Measurements from ENCODE around the gene LTBP3. TPM values are rescaled to one million over a fixed set of nuclear protein-coding genes. Genes with fewer than 3 reads are reported as not detected.
A peak's percentile ranks its signal among the peaks of the same experiment; 100 is the strongest.

Gene LTBP3
- total and polyA plus RNA-seq, 5 donors from 2014 or later: 9.2 to 132 (median 14.6) TPM

DNA sequence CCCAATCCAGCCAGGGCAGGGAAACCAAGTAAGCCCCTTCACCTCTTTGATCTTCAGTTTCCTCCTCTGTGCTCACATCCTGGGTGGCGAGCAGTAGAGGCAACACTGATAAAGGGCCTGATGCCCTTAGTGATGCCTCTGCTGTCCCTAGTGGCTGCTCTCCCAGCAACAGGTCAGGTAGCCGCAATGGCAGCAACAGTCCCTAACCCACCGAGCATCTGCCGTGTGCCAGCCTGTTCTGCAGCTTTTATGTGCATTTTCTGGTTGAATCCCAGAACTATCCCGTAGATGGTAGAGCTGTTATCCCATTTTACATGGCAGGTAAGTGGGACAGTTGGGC, 28.0 kb downstream of the LTBP3 start:
- DNase-seq: peak in 1 of 3 donors; percentile 72
- peak; percentile 69 to 75 for ATAC-seq (ENCODE audit: low read depth in 2 of 2)
- Mint-ChIP-seq H3K9me3 (no peaks in the 10 kb centered on the region), H3K4me3 (peak overlapping the region in 2 of 4 donors; percentile 2 to 78), H3K36me3 (peaks cover 10% of the 10 kb centered on the region), H3K27me3 (no peaks in the 10 kb centered on the region), H3K27ac (peak overlapping the region; percentile 26 to 69 (median 43)), H3K4me1 (peaks cover 0 to 38% (median 11%) of the 10 kb centered on the region in 4 donors)
- Histone ChIP-seq H3K4me1 (ENCODE audit: control insufficient read depth, insufficient read depth, low read length, poor library complexity, severe bottlenecking) (peaks cover 20% of the 10 kb centered on the region), H3K9me3 (ENCODE audit: control insufficient read depth in 2 of 2, low read length in 2 of 2) (no peaks in the 10 kb centered on the region), H3K27me3 (ENCODE audit: control insufficient read depth, insufficient read depth, low read length) (no peaks in the 10 kb centered on the region), H3K36me3 (ENCODE audit: control insufficient read depth, insufficient read depth, low read length) (peaks cover 40% of the 10 kb centered on the region), H3K27ac (ENCODE audit: insufficient read depth, low read length, poor library complexity, severe bottlenecking) (no peak overlapping the region), H3K4me3 (ENCODE audit: low read depth, low read length) (no peak overlapping the region)

DNA sequence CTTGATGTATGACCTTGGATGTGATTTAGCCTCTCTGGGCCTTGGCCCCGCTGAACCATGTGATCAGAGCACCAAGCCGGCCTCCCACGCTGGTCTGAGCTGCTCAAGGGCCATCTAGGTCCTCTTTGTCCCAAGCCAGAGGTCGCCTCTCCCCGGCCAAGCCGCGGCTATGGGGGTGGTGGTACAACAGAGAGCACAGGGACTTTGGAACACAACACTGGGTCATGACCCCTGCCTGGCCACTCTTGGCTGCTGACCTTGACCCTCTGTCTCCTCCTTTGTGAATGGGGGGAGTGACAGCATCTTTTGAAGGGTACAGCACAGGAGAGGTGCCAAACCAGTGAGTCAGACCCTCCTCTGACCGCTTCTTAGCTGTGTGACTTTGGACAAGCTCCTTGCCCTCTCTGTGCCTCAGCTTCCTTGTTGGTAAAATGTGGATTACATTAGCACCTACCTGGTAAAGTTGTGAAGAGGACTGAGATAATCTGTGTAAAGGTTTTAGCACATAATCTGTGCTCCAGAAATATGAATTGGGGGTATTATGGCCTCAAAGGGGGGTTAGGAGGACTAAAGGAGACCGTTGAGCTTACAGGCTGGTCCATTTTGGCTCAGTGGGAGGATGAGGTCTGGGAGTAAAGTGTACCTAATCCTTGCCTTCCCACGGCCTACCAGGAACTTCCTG, 28.5 kb downstream of the LTBP3 start:
- Histone ChIP-seq H3K4me3 (ENCODE audit: low read depth, low read length) (no peak overlapping the region), H3K27ac (ENCODE audit: insufficient read depth, low read length, poor library complexity, severe bottlenecking) (no peak overlapping the region), H3K36me3 (ENCODE audit: control insufficient read depth, insufficient read depth, low read length) (peaks cover 40% of the 10 kb centered on the region), H3K4me1 (ENCODE audit: control insufficient read depth, insufficient read depth, low read length, poor library complexity, severe bottlenecking) (peaks cover 20% of the 10 kb centered on the region), H3K9me3 (ENCODE audit: control insufficient read depth in 2 of 2, low read length in 2 of 2) (no peaks in the 10 kb centered on the region), H3K27me3 (ENCODE audit: control insufficient read depth, insufficient read depth, low read length) (no peaks in the 10 kb centered on the region)
- Mint-ChIP-seq H3K9me3 (no peaks in the 10 kb centered on the region), H3K4me3 (peak overlapping the region in 3 of 4 donors; percentile 2 to 78 (median 38)), H3K4me1 (peaks cover under 1 to 38% (median 11%) of the 10 kb centered on the region in 4 donors), H3K27ac (peak overlapping the region; percentile 14 to 69 (median 43)), H3K27me3 (no peaks in the 10 kb centered on the region), H3K36me3 (peaks cover 10% of the 10 kb centered on the region)
- DNase-seq (no peak), ATAC-seq (ENCODE audit: low read depth in 2 of 2) (no peak)

DNA sequence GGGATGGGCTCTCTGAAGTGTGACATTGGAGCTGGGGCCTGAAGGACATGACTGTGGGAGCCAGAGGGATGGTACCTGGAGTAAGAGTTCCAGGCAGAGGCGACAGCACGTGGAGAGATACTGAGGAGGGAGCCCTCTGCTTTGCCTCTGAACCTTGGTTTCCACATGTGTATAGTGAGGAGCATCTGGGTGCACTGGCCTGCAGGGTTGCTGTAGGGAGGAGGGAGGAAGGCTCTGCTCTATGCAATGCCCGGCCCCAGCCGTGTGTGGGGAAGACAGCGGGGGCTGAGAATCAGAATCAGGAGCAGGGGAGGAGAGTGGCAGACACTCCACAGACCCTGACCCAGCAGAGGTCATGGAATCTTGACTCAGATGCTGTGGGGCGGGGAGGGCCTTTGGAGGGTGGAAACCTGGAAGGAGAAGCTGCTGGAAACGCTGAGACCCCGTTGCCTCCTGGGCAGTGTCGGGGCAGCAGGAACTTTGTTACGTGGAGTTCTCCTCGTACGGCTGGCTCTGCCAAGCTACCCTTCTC, 29.3 kb downstream of the LTBP3 start:
- peaks cover 10% of the 10 kb centered on the region for H3K36me3 Mint-ChIP-seq
- no peak overlapping the region for H3K4me3 ChIP-seq (ENCODE audit: low read depth, low read length)

DNA sequence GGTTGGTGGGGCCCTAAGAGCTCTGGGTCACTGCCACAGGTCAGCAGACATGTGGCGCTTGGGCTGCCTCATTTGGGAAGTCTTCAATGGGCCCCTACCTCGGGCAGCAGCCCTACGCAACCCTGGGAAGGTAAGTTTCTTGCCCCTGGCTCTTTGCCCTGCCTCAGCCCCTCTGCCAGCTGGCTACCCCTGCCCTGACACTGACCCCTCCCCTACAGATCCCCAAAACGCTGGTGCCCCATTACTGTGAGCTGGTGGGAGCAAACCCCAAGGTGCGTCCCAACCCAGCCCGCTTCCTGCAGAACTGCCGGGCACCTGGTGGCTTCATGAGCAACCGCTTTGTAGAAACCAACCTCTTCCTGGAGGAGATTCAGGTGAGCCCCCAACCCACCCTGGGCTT, 31.4 kb downstream of the LTBP3 start:
- H3K27me3 ChIP-seq (ENCODE audit: control insufficient read depth, insufficient read depth, low read length): no peaks in the 10 kb centered on the region
- peaks cover 9% of the 10 kb centered on the region for H3K36me3 Mint-ChIP-seq
- H3K4me1 Mint-ChIP-seq: peaks cover 17 to 64% (median 31%) of the 10 kb centered on the region in 4 donors
- peaks cover 48% of the 10 kb centered on the region for H3K4me1 ChIP-seq (ENCODE audit: control insufficient read depth, insufficient read depth, low read length, poor library complexity, severe bottlenecking)
- DNase-seq (no peak), ATAC-seq (ENCODE audit: low read depth in 2 of 2) (no peak)
- peak overlapping the region; percentile 44 to 90 (median 74) for H3K4me3 Mint-ChIP-seq
- H3K27ac Mint-ChIP-seq: no peak overlapping the region
- H3K27ac ChIP-seq (ENCODE audit: insufficient read depth, low read length, poor library complexity, severe bottlenecking): no peak overlapping the region
- H3K9me3 Mint-ChIP-seq: no peaks in the 10 kb centered on the region
- peaks cover 26% of the 10 kb centered on the region for H3K36me3 ChIP-seq (ENCODE audit: control insufficient read depth, insufficient read depth, low read length)
- H3K4me3 ChIP-seq (ENCODE audit: low read depth, low read length): no peak overlapping the region
- no peaks in the 10 kb centered on the region for H3K27me3 Mint-ChIP-seq
- H3K9me3 ChIP-seq (ENCODE audit: control insufficient read depth in 2 of 2, low read length in 2 of 2): no peaks in the 10 kb centered on the region

More for the DNA sequence above, 29.3 kb downstream of the LTBP3 start:
- Histone ChIP-seq H3K4me1 (ENCODE audit: control insufficient read depth, insufficient read depth, low read length, poor library complexity, severe bottlenecking) (peaks cover 27% of the 10 kb centered on the region), H3K36me3 (ENCODE audit: control insufficient read depth, insufficient read depth, low read length) (peaks cover 40% of the 10 kb centered on the region), H3K27ac (ENCODE audit: insufficient read depth, low read length, poor library complexity, severe bottlenecking) (no peak overlapping the region), H3K9me3 (ENCODE audit: control insufficient read depth in 2 of 2, low read length in 2 of 2) (no peaks in the 10 kb centered on the region), H3K27me3 (ENCODE audit: control insufficient read depth, insufficient read depth, low read length) (no peaks in the 10 kb centered on the region)
- Mint-ChIP-seq H3K9me3 (no peaks in the 10 kb centered on the region), H3K27me3 (no peaks in the 10 kb centered on the region), H3K4me1 (peaks cover 4 to 45% (median 16%) of the 10 kb centered on the region in 4 donors), H3K4me3 (peak overlapping the region in 2 of 4 donors; percentile 48 to 78), H3K27ac (peak overlapping the region in 1 of 3 donors; percentile 36)
- no peak for ATAC-seq (ENCODE audit: low read depth in 2 of 2)
- no peak for DNase-seq

DNA sequence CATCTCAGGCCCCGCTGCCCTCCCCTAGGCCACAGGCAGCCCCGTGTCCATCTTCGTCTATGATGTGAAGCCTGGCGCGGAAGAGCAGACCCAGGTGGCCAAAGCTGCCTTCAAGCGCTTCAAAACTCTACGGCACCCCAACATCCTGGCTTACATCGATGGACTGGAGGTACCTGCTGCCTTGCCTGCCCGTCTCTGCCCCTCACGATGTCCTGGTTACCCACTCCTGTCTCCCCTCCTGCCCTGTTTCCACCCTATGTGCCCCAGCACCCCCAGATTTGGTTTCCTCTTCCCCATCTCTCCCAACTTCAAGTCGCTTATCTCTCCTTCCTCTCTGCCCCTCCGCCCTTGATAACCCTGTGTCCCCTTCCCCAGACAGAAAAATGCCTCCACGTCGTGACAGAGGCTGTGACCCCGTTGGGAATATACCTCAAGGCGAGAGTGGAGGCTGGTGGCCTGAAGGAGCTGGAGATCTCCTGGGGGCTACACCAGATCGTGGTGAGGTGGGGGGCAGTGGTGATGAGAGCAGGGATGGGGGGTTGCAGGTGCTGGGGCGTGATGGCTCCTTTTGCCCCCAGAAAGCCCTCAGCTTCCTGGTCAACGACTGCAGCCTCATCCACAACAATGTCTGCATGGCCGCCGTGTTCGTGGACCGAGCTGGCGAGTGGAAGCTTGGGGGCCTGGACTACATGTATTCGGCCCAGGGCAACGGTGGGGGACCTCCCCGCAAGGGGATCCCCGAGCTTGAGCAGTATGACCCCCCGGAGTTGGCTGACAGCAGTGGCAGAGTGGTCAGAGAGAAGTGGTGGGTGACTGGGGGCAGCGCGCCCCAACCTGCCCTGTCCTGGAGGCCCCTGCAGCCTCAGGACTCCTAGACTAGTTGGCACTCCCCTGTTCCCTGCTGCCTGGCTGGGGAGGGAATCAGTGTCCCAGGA, 32.3 kb downstream of the LTBP3 start:
- Mint-ChIP-seq H3K4me1 (peaks cover 18 to 65% (median 34%) of the 10 kb centered on the region in 4 donors), H3K27ac (peak overlapping the region in 2 of 3 donors; percentile 86 to 93), H3K36me3 (peaks cover 6% of the 10 kb centered on the region), H3K9me3 (no peaks in the 10 kb centered on the region), H3K4me3 (peak overlapping the region; percentile 48 to 92 (median 88)), H3K27me3 (no peaks in the 10 kb centered on the region)
- Histone ChIP-seq H3K27me3 (ENCODE audit: control insufficient read depth, insufficient read depth, low read length) (no peaks in the 10 kb centered on the region), H3K27ac (ENCODE audit: insufficient read depth, low read length, poor library complexity, severe bottlenecking) (peak overlapping the region; percentile 79), H3K36me3 (ENCODE audit: control insufficient read depth, insufficient read depth, low read length) (peaks cover 17% of the 10 kb centered on the region), H3K4me1 (ENCODE audit: control insufficient read depth, insufficient read depth, low read length, poor library complexity, severe bottlenecking) (peaks cover 49% of the 10 kb centered on the region), H3K4me3 (ENCODE audit: low read depth, low read length) (peak overlapping the region; percentile 69), H3K9me3 (ENCODE audit: control insufficient read depth in 2 of 2, low read length in 2 of 2) (no peaks in the 10 kb centered on the region)
- DNase-seq (peak in 2 of 3 donors; percentile 20 to 57), ATAC-seq (ENCODE audit: low read depth in 2 of 2) (peak; percentile 1 to 7)

DNA sequence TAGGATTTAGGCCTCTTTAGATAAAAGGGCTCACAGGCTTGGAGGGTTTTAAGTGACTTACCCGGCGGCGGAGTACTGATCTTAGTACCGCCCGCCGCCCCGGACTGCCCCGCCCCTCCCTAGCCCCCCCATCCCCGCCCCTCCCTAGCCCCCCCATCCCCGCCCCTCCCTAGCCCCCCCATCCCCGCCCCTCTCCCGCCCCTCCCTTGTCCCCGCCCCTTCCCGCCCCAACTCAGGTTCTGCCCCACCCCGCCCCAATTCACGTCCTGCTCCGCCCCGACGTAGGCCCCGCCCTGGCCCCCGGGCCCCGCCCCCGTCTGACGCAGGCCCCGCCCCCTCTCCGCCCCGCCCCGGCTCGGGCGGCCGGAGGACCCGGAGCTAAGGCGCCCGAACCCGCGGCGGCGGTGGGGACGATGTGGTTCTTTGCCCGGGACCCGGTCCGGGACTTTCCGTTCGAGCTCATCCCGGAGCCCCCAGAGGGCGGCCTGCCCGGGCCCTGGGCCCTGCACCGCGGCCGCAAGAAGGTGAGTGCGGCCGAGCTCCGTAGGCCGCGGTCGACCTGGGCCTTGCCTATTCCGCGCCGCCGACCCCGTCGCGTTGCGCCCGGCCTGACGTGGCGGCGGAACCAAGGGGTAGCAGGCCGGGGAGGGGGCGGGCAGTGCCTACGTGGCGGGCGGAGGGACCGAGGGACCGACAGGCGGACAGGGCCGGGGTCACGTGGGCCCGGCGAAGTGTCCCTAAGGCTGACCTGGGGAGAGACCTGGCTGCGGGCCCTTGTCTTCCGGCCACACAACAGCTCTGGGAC, 33.2 kb downstream of the LTBP3 start, which contains the start of gene SCYL1:
TSS of gene SCYL1 (plus strand) at position 343 of the 805 bp plus-strand sequence. CDS start at position 414, 71 bp downstream.
- H3K4me3 Mint-ChIP-seq: peak within 1 kb of the TSS; percentile 83 to 92 (median 88)
- H3K4me1 Mint-ChIP-seq: peaks cover 18 to 60% (median 31%) of the 10 kb centered on the region in 4 donors

More for the DNA sequence above, 33.2 kb downstream of the LTBP3 start, which contains the start of gene SCYL1:
- Mint-ChIP-seq H3K27me3 (no peaks in the 10 kb centered on the region), H3K36me3 (peaks cover 3% of the 10 kb centered on the region), H3K27ac (peak within 1 kb of the TSS; percentile 93 to 96 (median 95)), H3K9me3 (no peaks in the 10 kb centered on the region)
- no peaks in the 10 kb centered on the region for H3K27me3 ChIP-seq (ENCODE audit: control insufficient read depth, insufficient read depth, low read length)
- H3K9me3 ChIP-seq (ENCODE audit: control insufficient read depth in 2 of 2, low read length in 2 of 2): no peaks in the 10 kb centered on the region
- peak within 1 kb of the TSS; percentile 79 for H3K27ac ChIP-seq (ENCODE audit: insufficient read depth, low read length, poor library complexity, severe bottlenecking)
- H3K36me3 ChIP-seq (ENCODE audit: control insufficient read depth, insufficient read depth, low read length): peaks cover 9% of the 10 kb centered on the region
- H3K4me1 ChIP-seq (ENCODE audit: control insufficient read depth, insufficient read depth, low read length, poor library complexity, severe bottlenecking): peaks cover 46% of the 10 kb centered on the region
- DNase-seq (peak; percentile 74 to 77 (median 76)), ATAC-seq (ENCODE audit: low read depth in 2 of 2) (peak; percentile 80)
- peak within 1 kb of the TSS; percentile 69 for H3K4me3 ChIP-seq (ENCODE audit: low read depth, low read length)
